ENCODE data around the gene GNB2. TPM values are rescaled to one million over a fixed set of nuclear protein-coding genes. Genes with fewer than 3 reads are reported as not detected.

The GNB2 gene
- total and polyA plus RNA-seq, 2 of the 13 experiments (the other 11 are each of a cell fraction or from before 2014, with no cell fraction given), result 48.3 to 67.1 TPM

DNA sequence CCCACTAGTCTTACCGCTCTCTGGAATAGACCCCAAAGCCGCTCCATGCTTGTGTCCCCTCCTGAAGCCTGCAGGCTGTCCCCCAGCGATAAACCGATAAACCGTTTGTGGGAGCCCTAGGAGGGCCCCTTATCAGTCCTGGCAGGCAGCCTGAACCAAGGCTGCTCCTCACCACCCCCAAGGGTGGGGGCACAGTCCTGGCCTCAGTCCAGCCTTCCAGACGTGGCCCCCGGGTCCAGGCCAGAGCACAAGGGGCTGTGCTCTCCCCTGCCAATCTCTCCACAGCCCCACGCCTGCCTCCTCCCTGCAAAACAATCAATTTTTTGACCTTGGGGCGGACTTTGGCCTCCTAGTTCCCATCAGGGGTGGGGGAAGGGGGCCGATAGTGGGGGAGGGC lies 32.1 kb upstream of the GNB2 start, which contains the start of gene TFR2 (continued):
- TF ChIP-seq, protein P1, sequence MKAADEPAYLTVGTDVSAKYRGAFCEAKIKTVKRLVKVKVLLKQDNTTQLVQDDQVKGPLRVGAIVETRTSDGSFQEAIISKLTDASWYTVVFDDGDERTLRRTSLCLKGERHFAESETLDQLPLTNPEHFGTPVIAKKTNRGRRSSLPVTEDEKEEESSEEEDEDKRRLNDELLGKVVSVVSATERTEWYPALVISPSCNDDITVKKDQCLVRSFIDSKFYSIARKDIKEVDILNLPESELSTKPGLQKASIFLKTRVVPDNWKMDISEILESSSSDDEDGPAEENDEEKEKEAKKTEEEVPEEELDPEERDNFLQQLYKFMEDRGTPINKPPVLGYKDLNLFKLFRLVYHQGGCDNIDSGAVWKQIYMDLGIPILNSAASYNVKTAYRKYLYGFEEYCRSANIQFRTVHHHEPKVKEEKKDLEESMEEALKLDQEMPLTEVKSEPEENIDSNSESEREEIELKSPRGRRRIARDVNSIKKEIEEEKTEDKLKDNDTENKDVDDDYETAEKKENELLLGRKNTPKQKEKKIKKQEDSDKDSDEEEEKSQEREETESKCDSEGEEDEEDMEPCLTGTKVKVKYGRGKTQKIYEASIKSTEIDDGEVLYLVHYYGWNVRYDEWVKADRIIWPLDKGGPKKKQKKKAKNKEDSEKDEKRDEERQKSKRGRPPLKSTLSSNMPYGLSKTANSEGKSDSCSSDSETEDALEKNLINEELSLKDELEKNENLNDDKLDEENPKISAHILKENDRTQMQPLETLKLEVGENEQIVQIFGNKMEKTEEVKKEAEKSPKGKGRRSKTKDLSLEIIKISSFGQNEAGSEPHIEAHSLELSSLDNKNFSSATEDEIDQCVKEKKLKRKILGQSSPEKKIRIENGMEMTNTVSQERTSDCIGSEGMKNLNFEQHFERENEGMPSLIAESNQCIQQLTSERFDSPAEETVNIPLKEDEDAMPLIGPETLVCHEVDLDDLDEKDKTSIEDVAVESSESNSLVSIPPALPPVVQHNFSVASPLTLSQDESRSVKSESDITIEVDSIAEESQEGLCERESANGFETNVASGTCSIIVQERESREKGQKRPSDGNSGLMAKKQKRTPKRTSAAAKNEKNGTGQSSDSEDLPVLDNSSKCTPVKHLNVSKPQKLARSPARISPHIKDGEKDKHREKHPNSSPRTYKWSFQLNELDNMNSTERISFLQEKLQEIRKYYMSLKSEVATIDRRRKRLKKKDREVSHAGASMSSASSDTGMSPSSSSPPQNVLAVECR (CRISPR knock-in tag; IDR thresholded peaks at IDR 0.05; ENCODE audit: borderline replicate concordance), result peak; percentile 59; the same call in 1 of the 2 replicates
- TF ChIP-seq RBM39 (IDR thresholded peaks at IDR 0.05; ENCODE audit: low read depth, low read length, poor library complexity, severe bottlenecking), result peak; percentile 56
- TF ChIP-seq, protein P2, sequence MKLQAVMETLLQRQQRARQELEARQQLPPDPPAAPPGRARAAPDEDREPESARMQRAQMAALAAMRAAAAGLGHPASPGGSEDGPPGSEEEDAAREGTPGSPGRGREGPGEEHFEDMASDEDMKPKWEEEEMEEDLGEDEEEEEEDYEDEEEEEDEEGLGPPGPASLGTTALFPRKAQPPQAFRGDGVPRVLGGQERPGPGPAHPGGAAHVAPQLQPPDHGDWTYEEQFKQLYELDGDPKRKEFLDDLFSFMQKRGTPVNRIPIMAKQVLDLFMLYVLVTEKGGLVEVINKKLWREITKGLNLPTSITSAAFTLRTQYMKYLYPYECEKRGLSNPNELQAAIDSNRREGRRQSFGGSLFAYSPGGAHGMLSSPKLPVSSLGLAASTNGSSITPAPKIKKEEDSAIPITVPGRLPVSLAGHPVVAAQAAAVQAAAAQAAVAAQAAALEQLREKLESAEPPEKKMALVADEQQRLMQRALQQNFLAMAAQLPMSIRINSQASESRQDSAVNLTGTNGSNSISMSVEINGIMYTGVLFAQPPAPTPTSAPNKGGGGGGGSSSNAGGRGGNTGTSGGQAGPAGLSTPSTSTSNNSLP (IDR thresholded peaks at IDR 0.05; ENCODE audit: low read depth, low read length), result no peak
- TF ChIP-seq CREM (IDR thresholded peaks at IDR 0.05), result peak; percentile 43; the same call in 1 of the 2 replicates
- no peak for TF ChIP-seq CREM (CRISPR knock-in tag; IDR thresholded peaks at IDR 0.05)
- TF ChIP-seq, protein P3, sequence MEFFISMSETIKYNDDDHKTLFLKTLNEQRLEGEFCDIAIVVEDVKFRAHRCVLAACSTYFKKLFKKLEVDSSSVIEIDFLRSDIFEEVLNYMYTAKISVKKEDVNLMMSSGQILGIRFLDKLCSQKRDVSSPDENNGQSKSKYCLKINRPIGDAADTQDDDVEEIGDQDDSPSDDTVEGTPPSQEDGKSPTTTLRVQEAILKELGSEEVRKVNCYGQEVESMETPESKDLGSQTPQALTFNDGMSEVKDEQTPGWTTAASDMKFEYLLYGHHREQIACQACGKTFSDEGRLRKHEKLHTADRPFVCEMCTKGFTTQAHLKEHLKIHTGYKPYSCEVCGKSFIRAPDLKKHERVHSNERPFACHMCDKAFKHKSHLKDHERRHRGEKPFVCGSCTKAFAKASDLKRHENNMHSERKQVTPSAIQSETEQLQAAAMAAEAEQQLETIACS (CRISPR knock-in tag; IDR thresholded peaks at IDR 0.05), result no peak
- TF ChIP-seq PHF8 (CRISPR knock-in tag; IDR thresholded peaks at IDR 0.05), result peak; percentile 52; the same call in 1 of the 2 replicates
- TF ChIP-seq, protein P4, sequence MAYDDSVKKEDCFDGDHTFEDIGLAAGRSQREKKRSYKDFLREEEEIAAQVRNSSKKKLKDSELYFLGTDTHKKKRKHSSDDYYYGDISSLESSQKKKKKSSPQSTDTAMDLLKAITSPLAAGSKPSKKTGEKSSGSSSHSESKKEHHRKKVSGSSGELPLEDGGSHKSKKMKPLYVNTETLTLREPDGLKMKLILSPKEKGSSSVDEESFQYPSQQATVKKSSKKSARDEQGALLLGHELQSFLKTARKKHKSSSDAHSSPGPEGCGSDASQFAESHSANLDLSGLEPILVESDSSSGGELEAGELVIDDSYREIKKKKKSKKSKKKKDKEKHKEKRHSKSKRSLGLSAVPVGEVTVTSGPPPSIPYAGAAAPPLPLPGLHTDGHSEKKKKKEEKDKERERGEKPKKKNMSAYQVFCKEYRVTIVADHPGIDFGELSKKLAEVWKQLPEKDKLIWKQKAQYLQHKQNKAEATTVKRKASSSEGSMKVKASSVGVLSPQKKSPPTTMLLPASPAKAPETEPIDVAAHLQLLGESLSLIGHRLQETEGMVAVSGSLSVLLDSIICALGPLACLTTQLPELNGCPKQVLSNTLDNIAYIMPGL (CRISPR knock-in tag; IDR thresholded peaks at IDR 0.05; ENCODE audit: borderline replicate concordance in 1 of 2, low read depth in 1 of 2), result peak in 1 of 2 experiments; percentile 32; a peak in 2 of 4 replicates
- peak; percentile 37; the same call in 1 of the 2 replicates for TF ChIP-seq BRD4 (CRISPR knock-in tag; IDR thresholded peaks at IDR 0.05)
- TF ChIP-seq KLF12 (CRISPR knock-in tag; IDR thresholded peaks at IDR 0.05; ENCODE audit: borderline replicate concordance), result no peak
- no peak for TF ChIP-seq ZNF432 (CRISPR knock-in tag; IDR thresholded peaks at IDR 0.05; ENCODE audit: borderline replicate concordance)
- TF ChIP-seq, protein P5, sequence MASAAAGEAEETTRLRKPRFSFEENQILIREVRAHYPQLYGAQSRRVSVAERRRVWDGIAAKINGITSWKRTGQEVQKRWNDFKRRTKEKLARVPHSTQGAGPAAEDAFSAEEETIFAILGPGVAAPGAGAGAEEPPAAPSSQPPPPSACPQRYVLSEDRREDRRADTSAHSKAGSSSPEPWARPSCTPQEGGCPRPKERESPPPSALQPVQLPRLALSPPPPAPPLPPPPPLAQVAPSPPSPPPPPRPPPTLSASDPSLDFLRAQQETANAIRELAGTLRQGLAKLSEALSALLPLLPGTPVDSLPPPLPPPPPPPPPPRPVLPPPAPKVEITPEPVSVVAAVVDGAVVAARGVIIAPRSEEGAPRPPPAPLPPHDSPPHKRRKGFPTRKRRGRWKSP (CRISPR knock-in tag; IDR thresholded peaks at IDR 0.05), result 0 out of 2 replicates have a peak, but pooled peaks have one; percentile 45
- peak; percentile 59; the same call in 1 of the 2 replicates for TF ChIP-seq MIXL1 (CRISPR knock-in tag; IDR thresholded peaks at IDR 0.05)
- no peak for TF ChIP-seq ELF1 (CRISPR knock-in tag; IDR thresholded peaks at IDR 0.05)
- 0 out of 2 replicates have a peak, but pooled peaks have one; percentile 47 for TF ChIP-seq BCL6 (CRISPR knock-in tag; IDR thresholded peaks at IDR 0.05)
- TF ChIP-seq ZNF383 (CRISPR knock-in tag; IDR thresholded peaks at IDR 0.05; ENCODE audit: borderline replicate concordance), result no peak
- no peak for TF ChIP-seq NFE2L1 (CRISPR knock-in tag; IDR thresholded peaks at IDR 0.05; ENCODE audit: borderline replicate concordance)
- TF ChIP-seq ZNF589 (CRISPR knock-in tag; conservative IDR thresholded peaks at IDR 0.05), result no peak
